Prostate gland (tissue), 2 donors: ENCODE data around the gene CHST11. TPM values are rescaled to one million over a fixed set of nuclear protein-coding genes. Genes with fewer than 3 reads are reported as not detected.

Experiments used
- DNase-seq: peaks from one replicate; pipeline ENCODE4 v3.0.0-alpha.2; 2019; ENCODE audit warnings: low spot score
- H3K27ac ChIP-seq, 2 donors: fragments of 200-600 bp; sonication (generic); 2 replicates each; pipeline ENCODE4 v1.5.1; 2017 to 2019
- H3K27me3 ChIP-seq: fragments of 200-600 bp; sonication (generic); replicated peaks from 2 replicates; pipeline ENCODE4 v1.5.1; 2019; ENCODE audit not compliant: insufficient read depth
- H3K36me3 ChIP-seq, 2 donors: fragments of 200-600 bp; sonication (generic); 1 replicate in 1 of 2; 2 replicates in 1 of 2; pipeline versions ENCODE4 v1.5.1 to v1.8.1; 2017 to 2019
- H3K4me1 ChIP-seq: fragments of 200-600 bp; sonication (generic); replicated peaks from 2 replicates; pipeline ENCODE4 v1.5.1; 2019
- H3K4me3 ChIP-seq, 2 donors: fragments of 200-600 bp; sonication (generic); 2 replicates each; pipeline ENCODE4 v1.5.1; 2017 to 2019
- H3K9me3 ChIP-seq: fragments of 200-600 bp; sonication (generic); 2 replicates; pipeline ENCODE4 v1.5.1; 2017
- CTCF ChIP-seq, 4 experiments: fragments of 200-600 bp in 2 of 4; fragments of 450-650 bp in 2 of 4; sonication (generic) in 2 of 4; IDR thresholded peaks; 1 replicate in 3 of 4; 2 replicates in 1 of 4; pipeline ENCODE4 v1.5.1; 2016 to 2019; ENCODE audit warnings: antibody characterized with exemption in 4 of 4, mild to moderate bottlenecking in 2 of 4, moderate library complexity in 2 of 4
- POLR2A ChIP-seq: fragments of 450-650 bp; IDR thresholded peaks from one replicate; pipeline ENCODE4 v1.6.1; 2016; ENCODE audit warnings: antibody characterized with exemption, mild to moderate bottlenecking
- POLR2AphosphoS5 ChIP-seq: sonication (generic); formaldehyde crosslinking; IDR thresholded peaks from one replicate; pipeline ENCODE4 v1.6.1; 2017; ENCODE audit warnings: antibody characterized with exemption
- WGBS: methylation state at CpG from one replicate; pipeline ENCODE4 v1.1.5; 2018; 5-methylcytosine and 5-hydroxymethylcytosine counted together
- intact Hi-C: fragments of 100-400 bp; cut with DNase I; formaldehyde crosslinking; loops from one replicate; pipeline ENCODE4 v1.14.2; 2022
- total RNA-seq, 2 donors: library from RNA; depleted of rRNA; stranded (reverse); fragments of >200 nt; gene quantifications; one replicate each; pipeline ENCODE4 v1.1.0, GENCODE V29; 2016

CHST11 gene
- total RNA-seq, 2 donors from 2014 or later = 10.4 to 25.4 TPM

GRCh38 chr12:104622928-104623327 lies 166.2 kb downstream of the CHST11 start:
- Histone ChIP-seq H3K4me1 (no peaks in the 10 kb centered on the region), H3K36me3 (no peaks in the 10 kb centered on the region), H3K4me3 (no peak overlapping the region), H3K27me3 (no peaks in the 10 kb centered on the region), H3K27ac (no peak overlapping the region), H3K9me3 (no peaks in the 10 kb centered on the region)
- DNase-seq = no peak
- TF ChIP-seq CTCF (IDR thresholded peaks at IDR 0.05) = no peak
- intact Hi-C loops = no loop called here
- WGBS = 64% methylated on average over 3 of the region's 3 CpGs

- Histone ChIP-seq H3K36me3 (no peaks in the 10 kb centered on the region), H3K4me1 (no peaks in the 10 kb centered on the region), H3K27ac (no peak overlapping the region), H3K9me3 (no peaks in the 10 kb centered on the region), H3K4me3 (no peak overlapping the region), H3K27me3 (no peaks in the 10 kb centered on the region)
- 68% methylated on average over 7 of the region's 7 CpGs for WGBS
- intact Hi-C loops = no loop called here
- DNase-seq = no peak
- no peak for TF ChIP-seq CTCF (IDR thresholded peaks at IDR 0.05)
- TF ChIP-seq POLR2A = no peak
- TF ChIP-seq POLR2AphosphoS5 = no peak
These were observed 167.1 kb downstream of the CHST11 start for GRCh38 chr12:104623883-104624282.

GRCh38 chr12:104624529-104624928 lies 167.8 kb downstream of the CHST11 start:
- Histone ChIP-seq H3K9me3 (no peaks in the 10 kb centered on the region), H3K4me1 (no peaks in the 10 kb centered on the region), H3K4me3 (no peak overlapping the region), H3K27me3 (no peaks in the 10 kb centered on the region), H3K36me3 (no peaks in the 10 kb centered on the region), H3K27ac (no peak overlapping the region)
- TF ChIP-seq POLR2AphosphoS5 (no peak), CTCF (IDR thresholded peaks at IDR 0.05) (no peak), POLR2A (no peak)
- intact Hi-C loops = no loop called here
- WGBS = 84% methylated on average over 6 of the region's 6 CpGs
- no peak for DNase-seq

GRCh38 chr12:104626069-104626837 lies 169.5 kb downstream of the CHST11 start:
- WGBS = 30% methylated on average over 5 of the region's 5 CpGs
- Histone ChIP-seq H3K27me3 (no peaks in the 10 kb centered on the region), H3K4me3 (no peak overlapping the region), H3K4me1 (no peaks in the 10 kb centered on the region), H3K36me3 (no peaks in the 10 kb centered on the region), H3K9me3 (no peaks in the 10 kb centered on the region), H3K27ac (no peak overlapping the region)
- DNase-seq = no peak
- TF ChIP-seq POLR2A (no peak), CTCF (IDR thresholded peaks at IDR 0.05) (no peak), POLR2AphosphoS5 (no peak)
- intact Hi-C loops = loop anchor here (5.0 kb wide), 1 partner anchor 36 kb away; no protein-coding TSS in a partner anchor
